Osteoblast (primary cell): ENCODE measurements around the gene GRM1. TPM values are rescaled to one million over a fixed set of nuclear protein-coding genes. Genes with fewer than 3 reads are reported as not detected.

Experiments used
- DNase-seq: peaks from one replicate; pipeline ENCODE4 v3.0.0; 2011; ENCODE audit warnings: low spot score, mixed read lengths; ENCODE audit not compliant: insufficient read length; ENCODE audit errors: missing footprints
- H2AFZ ChIP-seq: 2 replicates; pipeline ENCODE4 v1.6.0; 2011; ENCODE audit warnings: mild to moderate bottlenecking, low read length
- H3K27ac ChIP-seq: 2 replicates; pipeline ENCODE4 v1.5.1; 2011; ENCODE audit warnings: mild to moderate bottlenecking, low read depth, low read length, moderate library complexity
- H3K27me3 ChIP-seq: 2 replicates; pipeline ENCODE4 v1.6.0; 2012; ENCODE audit warnings: mild to moderate bottlenecking, control low read depth, inconsistent platforms, low read length, moderate library complexity; ENCODE audit not compliant: insufficient read depth
- H3K36me3 ChIP-seq: 2 replicates; pipeline ENCODE4 v1.5.1; 2011; ENCODE audit warnings: mild to moderate bottlenecking, low read length, control low read depth, moderate library complexity; ENCODE audit not compliant: insufficient read depth
- H3K4me1 ChIP-seq: 2 replicates; pipeline ENCODE4 v1.5.1; 2011; ENCODE audit warnings: mild to moderate bottlenecking, low read length, control low read depth, moderate library complexity; ENCODE audit not compliant: insufficient read depth
- H3K4me2 ChIP-seq: 2 replicates; pipeline ENCODE4 v1.6.0; 2011; ENCODE audit warnings: mild to moderate bottlenecking, low read length; ENCODE audit not compliant: insufficient read depth
- H3K4me3 ChIP-seq: fragments of 200-600 bp; sonication (generic); 3 replicates; pipeline ENCODE4 v1.5.1; 2012; ENCODE audit warnings: mild to moderate bottlenecking, low read length, inconsistent platforms; ENCODE audit not compliant: insufficient read depth
- H3K79me2 ChIP-seq: 2 replicates; pipeline ENCODE4 v1.6.0; 2012; ENCODE audit warnings: mild to moderate bottlenecking, low read length, control low read depth, inconsistent platforms; ENCODE audit not compliant: insufficient read depth
- H3K9me3 ChIP-seq: 2 replicates; pipeline ENCODE4 v1.5.1; 2011; ENCODE audit warnings: low read depth, low read length, control low read depth
- H4K20me1 ChIP-seq: 2 replicates; pipeline ENCODE4 v1.6.0; 2012; ENCODE audit warnings: mild to moderate bottlenecking, low read length, control low read depth; ENCODE audit not compliant: insufficient read depth
- CTCF ChIP-seq: IDR thresholded peaks from 2 replicates; pipeline ENCODE4 v1.5.1; 2011; ENCODE audit warnings: mild to moderate bottlenecking, low read depth, low read length, moderate library complexity; ENCODE audit errors: extremely low read depth
- total RNA-seq: library from RNA; depleted of rRNA; stranded (reverse); fragments of >200 nt; gene quantifications from 2 replicates; pipeline ENCODE4 v1.2.3, GENCODE V29; 2012

Gene GRM1
- total RNA-seq, 1 donor: under 0.01 TPM

DNA sequence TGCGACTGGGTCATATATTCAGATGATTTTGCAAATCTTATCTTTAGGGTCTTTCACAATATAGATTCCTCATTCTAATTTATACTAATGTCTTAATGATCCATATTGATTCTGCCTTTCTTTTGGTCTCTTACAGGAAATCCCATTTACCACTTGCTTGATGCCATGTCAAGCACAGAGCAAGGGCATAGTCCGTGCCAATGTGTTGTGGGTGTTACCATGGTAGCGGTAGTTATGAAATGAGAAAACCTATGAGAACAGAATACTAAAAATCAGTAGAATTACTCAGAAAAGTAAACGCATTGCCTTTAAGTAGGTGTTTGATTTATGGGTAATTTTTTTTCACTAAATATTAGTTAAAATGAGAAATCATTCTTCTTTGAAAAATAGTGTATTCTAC, 360.9 kb downstream of the GRM1 start:
- H3K27me3 ChIP-seq: no peaks in the 10 kb centered on the region
- H4K20me1 ChIP-seq: no peaks in the 10 kb centered on the region
- no peak overlapping the region for H3K27ac ChIP-seq
- no peak overlapping the region for H3K4me3 ChIP-seq
- no peak overlapping the region for H2AFZ ChIP-seq
- H3K4me2 ChIP-seq: no peak overlapping the region
- TF ChIP-seq CTCF: no peak
- no peaks in the 10 kb centered on the region for H3K79me2 ChIP-seq
- H3K9me3 ChIP-seq: no peaks in the 10 kb centered on the region
- H3K36me3 ChIP-seq: no peaks in the 10 kb centered on the region
- no peak for DNase-seq
- no peaks in the 10 kb centered on the region for H3K4me1 ChIP-seq

DNA sequence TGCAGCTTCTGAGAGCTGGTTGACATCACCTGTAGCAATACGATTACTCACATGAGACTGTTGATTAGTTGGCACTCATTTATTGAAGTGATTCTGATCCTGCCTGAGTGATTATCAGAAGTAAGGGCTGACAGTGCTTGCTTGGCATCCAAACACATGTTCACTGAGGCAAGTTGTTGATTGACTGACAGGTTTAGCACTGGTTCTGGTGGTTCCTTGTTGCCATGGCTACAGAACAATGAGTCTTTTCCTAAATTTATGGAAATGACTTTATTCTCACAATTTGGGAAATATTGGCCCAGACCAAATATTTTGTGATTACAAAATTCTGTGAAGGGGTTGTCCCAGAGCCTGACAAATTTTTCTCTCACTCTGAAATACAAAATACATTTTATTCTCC, 368.8 kb downstream of the GRM1 start:
- DNase-seq: no peak
- H4K20me1 ChIP-seq: no peaks in the 10 kb centered on the region
- no peaks in the 10 kb centered on the region for H3K27me3 ChIP-seq
- H3K4me3 ChIP-seq: no peak overlapping the region
- no peak overlapping the region for H2AFZ ChIP-seq
- H3K36me3 ChIP-seq: no peaks in the 10 kb centered on the region
- no peak overlapping the region for H3K4me2 ChIP-seq
- no peak overlapping the region for H3K27ac ChIP-seq
- H3K79me2 ChIP-seq: no peaks in the 10 kb centered on the region
- H3K9me3 ChIP-seq: no peaks in the 10 kb centered on the region
- no peaks in the 10 kb centered on the region for H3K4me1 ChIP-seq
- no peak for TF ChIP-seq CTCF

- no peaks in the 10 kb centered on the region for H3K27me3 ChIP-seq
- DNase-seq: no peak
Observed at GRCh38 chr6:146402476-146402875, 373.6 kb downstream of the GRM1 start.

DNA sequence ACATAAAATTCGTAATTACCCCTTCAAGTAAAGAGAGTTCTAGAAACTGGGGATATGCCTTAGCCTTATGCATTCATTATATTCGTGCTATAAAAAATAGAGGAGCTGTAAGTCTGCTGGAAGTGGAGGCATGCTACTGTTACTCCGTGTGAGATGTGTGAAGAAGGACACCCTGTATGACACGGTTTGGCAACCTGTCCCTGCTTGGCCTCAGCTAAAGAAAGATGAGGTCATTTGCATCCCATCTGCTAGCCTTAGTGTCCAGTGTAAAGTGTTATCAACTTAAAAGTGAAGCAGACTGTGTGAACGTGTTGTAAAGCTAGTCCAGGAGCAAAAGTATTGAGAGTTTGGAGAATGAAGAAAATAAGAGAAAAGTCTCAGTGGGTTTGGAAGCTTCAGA, 379.7 kb downstream of the GRM1 start:
- TF ChIP-seq CTCF: no peak
- H3K27me3 ChIP-seq: no peaks in the 10 kb centered on the region
- H3K9me3 ChIP-seq: no peaks in the 10 kb centered on the region
- H3K4me3 ChIP-seq: no peak overlapping the region
- DNase-seq: no peak
- H3K27ac ChIP-seq: no peak overlapping the region
- no peaks in the 10 kb centered on the region for H3K36me3 ChIP-seq
- no peaks in the 10 kb centered on the region for H3K4me1 ChIP-seq
- no peak overlapping the region for H2AFZ ChIP-seq
- no peaks in the 10 kb centered on the region for H3K79me2 ChIP-seq
- no peak overlapping the region for H3K4me2 ChIP-seq
- no peaks in the 10 kb centered on the region for H4K20me1 ChIP-seq

More at GRCh38 chr6:146402476-146402875, 373.6 kb downstream of the GRM1 start:
- Histone ChIP-seq H3K36me3 (no peaks in the 10 kb centered on the region), H4K20me1 (no peaks in the 10 kb centered on the region), H3K4me3 (no peak overlapping the region), H2AFZ (no peak overlapping the region), H3K4me1 (no peaks in the 10 kb centered on the region), H3K27ac (no peak overlapping the region), H3K9me3 (no peaks in the 10 kb centered on the region), H3K79me2 (no peaks in the 10 kb centered on the region), H3K4me2 (no peak overlapping the region)
- TF ChIP-seq CTCF: no peak
